ENCODE measurements around the gene KIF2C.
"Not testable (repeated sequence)": the region's sequence is repeated elsewhere in the genome, so short reads cannot be mapped to it uniquely, and the experiment has no call there.

KIF2C gene

DNA sequence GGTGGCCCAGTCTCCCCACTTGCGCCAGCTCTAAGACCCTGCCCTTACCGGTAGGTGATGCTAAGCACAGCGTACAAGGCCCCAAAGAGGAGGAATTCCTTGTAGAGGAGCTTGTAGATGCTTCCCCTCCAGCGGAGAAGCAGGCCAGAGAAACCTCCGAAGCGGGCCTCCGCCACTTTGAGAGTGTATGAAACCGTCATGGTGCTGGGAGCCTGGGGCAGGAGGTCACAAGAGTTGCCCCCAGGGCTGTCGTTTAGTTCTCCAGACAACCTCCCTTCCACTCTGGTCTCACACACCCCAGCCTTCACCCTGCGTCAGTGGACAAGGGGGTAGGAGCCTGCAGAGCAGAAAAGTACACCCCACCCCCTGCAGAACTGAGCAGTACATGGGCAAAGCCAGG lies 47.9 kb downstream of the KIF2C start:
- H3K27me3 Mint-ChIP-seq (ENCODE audit: low read depth) = no peaks in the 10 kb centered on the region
- H3K4me1 Mint-ChIP-seq (ENCODE audit: low read depth) = peaks cover 24% of the 10 kb centered on the region
- no peak overlapping the region for H3K27ac Mint-ChIP-seq
- H3K9me3 Mint-ChIP-seq = no peaks in the 10 kb centered on the region
- no peak overlapping the region for H3K4me3 Mint-ChIP-seq
- peaks cover 3% of the 10 kb centered on the region for H3K36me3 Mint-ChIP-seq (ENCODE audit: low read depth)

DNA sequence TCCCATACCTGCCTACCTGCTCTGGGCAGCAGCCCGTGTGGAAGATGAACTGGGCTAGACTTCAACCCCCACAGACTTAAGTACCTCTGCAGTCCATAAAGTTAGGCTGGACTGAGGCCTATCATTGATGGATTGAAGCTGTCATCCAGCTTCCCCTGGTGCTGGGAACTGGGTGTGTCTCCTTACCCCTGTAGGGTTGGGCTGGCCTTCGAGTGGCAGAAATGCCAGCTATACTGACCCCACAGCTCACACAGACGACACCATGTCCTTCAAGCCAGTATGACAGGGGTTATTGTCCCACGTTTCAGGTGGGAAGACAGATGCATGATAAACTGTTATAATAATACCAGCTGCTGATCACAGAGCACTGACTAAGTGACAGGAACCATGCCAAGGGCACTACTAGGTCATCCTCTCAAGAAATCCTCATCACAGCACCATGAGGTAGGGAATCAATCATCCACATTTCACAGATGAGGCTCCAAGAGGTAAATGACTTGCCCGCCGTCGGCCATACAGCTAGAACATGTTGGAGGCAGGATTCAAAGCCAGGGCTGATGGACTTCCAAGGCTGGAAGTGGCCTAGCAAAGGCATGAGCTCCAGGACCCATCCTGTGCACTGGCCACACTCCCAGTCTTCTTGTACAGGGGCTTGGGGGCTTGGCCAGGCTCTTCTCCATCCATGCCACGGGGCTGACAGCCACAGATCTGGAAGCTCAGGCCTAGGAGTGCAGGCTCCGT lies 48.7 kb downstream of the KIF2C start, which contains the start of gene BEST4:
TSS of gene BEST4 (minus strand) at position 51 of the 741 bp plus-strand sequence. CDS start 465 bp downstream, outside the sequence.
- peaks cover 23% of the 10 kb centered on the region for H3K4me1 Mint-ChIP-seq (ENCODE audit: low read depth)
- no peaks in the 10 kb centered on the region for H3K27me3 Mint-ChIP-seq (ENCODE audit: low read depth)
- no peak within 1 kb of the TSS for H3K27ac Mint-ChIP-seq
- no peaks in the 10 kb centered on the region for H3K9me3 Mint-ChIP-seq
- no peak within 1 kb of the TSS for H3K4me3 Mint-ChIP-seq
- H3K36me3 Mint-ChIP-seq (ENCODE audit: low read depth) = peaks cover 1% of the 10 kb centered on the region

DNA sequence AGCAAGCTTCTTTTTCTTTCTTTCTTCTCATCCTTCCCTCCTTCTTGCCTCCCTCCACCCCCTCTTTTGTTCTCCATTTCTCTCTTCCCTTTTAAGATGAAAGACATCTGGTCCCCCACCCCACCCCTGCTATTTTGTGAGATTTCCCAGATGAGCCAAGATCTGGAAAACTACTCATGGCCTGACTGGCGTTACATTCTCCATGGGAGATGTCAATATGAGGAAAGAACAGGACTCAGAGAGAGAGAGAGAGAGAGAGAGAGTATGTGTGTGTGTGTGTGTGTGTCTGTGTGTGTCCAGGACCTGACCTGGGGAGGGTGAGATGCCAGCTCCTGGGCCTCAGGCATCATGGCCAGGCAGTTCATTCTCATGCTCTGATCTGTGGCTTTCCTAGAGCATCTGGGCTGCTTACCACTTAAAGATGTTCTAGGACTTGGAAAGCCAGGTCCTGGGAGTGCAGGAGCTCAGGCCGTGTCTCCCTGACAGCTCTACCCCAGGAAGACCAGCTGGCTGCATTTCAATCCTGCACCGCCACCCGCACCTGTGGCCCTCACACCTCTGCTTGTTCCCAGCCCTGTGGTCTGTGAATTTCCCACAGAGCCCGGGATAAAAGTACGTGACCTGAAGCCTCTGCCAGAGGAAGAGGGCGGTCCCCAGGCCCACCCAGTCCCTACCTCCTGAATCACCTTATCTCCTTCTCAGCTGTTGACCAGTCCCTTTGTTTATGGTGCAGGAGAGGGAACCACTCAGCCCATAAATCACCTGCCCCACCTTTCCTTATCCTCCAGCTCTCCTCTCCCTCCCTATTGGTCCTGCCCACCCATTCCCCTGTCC lies 51.5 kb downstream of the KIF2C start:
- Mint-ChIP-seq H3K9me3 (no peaks in the 10 kb centered on the region), H3K27ac (no peak overlapping the region), H3K27me3 (ENCODE audit: low read depth) (no peaks in the 10 kb centered on the region), H3K4me1 (ENCODE audit: low read depth) (peaks cover 6% of the 10 kb centered on the region), H3K36me3 (ENCODE audit: low read depth) (no peaks in the 10 kb centered on the region), H3K4me3 (no peak overlapping the region)

DNA sequence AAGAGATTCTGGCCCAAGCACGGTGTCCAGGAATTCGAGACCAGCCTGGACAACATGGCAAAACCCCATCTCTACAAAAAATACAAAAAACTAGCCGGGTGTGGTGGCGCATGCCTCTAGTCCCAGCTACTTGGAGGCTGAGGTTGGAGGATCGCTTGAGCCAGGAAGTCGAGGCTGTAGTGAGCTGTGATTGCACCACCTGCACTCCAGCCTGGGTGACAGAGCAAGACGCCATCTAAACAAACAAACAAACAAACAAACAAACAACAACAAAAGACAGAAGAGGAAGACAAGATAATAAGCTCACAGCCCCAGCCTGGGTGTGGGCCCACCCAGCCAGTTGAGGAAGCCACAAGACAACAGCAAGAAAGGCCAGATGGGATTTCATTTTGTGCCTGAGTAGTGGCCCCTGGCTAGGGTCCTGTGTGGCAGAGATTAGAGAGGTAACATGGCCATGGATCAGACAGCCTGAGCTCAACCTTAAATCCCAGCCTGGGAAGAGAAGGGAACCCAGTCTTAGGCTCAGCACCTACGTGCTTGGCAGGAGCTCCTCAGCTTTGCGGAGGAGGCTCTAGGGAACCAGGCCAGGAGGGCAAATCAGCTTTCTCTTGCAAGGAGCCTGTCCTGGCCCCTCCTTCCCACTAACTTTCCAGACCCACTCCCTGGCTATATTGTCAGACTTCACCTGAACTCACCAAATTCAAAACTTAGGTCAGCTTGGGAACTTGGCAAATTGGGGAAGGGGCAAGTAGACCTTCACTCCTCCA lies 53.3 kb downstream of the KIF2C start:
- Mint-ChIP-seq H3K4me3 (no peak overlapping the region), H3K27ac (no peak overlapping the region), H3K36me3 (ENCODE audit: low read depth) (no peaks in the 10 kb centered on the region)

DNA sequence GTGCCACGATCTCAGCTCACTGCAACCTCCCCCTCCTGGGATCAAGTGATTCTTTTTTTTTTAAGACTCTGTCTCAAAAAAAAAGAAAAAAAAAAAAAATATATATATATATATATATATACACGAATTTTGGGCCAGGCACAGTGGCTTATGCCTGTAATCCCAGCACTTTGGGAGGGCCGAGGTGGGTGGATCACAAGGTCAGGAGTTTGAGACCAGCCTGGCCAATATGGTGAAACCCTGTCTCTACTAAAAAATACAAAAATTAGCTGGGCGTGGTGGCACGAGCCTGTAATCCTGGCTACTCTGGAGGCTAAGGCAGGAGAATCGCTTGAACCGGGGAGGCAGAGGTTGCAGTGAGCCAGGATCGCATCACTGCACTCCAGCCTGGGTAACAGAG lies 58.2 kb downstream of the KIF2C start:
- H3K27me3 Mint-ChIP-seq (ENCODE audit: low read depth); H3K4me3 Mint-ChIP-seq; H3K9me3 Mint-ChIP-seq: not testable (repeated sequence)
- Mint-ChIP-seq H3K4me1 (ENCODE audit: low read depth) (peaks cover 22% of the 10 kb centered on the region), H3K27ac (peak overlapping the region; percentile 26), H3K36me3 (ENCODE audit: low read depth) (peaks cover 12% of the 10 kb centered on the region)

More for the DNA sequence above, 53.3 kb downstream of the KIF2C start:
- Mint-ChIP-seq H3K9me3 (no peaks in the 10 kb centered on the region), H3K27me3 (ENCODE audit: low read depth) (no peaks in the 10 kb centered on the region), H3K4me1 (ENCODE audit: low read depth) (peaks cover 3% of the 10 kb centered on the region)

DNA sequence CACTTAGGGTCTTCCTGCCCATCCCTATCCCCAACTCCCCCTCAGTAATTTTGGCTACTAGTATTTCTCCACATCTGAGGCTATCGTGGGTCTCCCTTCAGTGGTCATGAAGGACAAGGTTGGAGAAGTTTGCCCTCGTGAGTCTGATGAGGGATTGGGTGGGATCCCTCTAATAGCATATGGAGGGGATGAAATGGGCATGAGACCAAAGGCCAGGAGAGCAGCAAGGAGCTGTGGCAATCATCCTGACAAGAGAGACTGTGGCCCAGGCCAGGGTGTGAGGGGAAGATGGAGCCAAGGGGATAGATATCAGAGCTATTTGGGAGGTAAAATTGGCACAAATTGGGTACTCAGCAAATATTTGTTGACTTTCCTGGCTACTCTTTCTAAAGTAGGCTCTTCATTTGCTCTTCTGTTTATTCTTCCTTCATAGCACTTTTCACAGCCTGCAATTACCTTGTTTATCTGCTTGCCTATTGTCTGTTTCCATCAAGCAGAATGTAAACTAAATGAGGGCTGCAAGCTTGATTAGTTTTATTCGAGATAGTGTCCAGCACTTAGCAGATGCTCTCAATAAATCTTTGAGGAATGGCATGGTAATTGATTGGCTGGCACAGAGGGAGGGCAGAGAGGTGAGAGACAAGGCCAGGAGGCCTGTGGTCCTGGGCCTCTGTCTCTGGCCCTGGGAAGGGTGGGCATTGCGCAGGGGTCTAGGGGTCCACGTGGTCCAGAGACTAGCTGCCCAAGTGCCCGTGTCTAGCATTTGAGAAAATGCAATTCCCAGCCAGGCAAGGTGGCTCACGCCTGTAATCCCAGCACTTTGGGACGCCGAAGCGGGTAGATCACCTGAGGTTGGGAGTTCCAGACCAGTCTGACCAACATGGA lies 59.1 kb downstream of the KIF2C start:
- Mint-ChIP-seq H3K4me3 (peak overlapping the region; percentile 91), H3K9me3 (no peaks in the 10 kb centered on the region), H3K27ac (peak overlapping the region; percentile 97), H3K36me3 (ENCODE audit: low read depth) (peaks cover 21% of the 10 kb centered on the region), H3K4me1 (ENCODE audit: low read depth) (peaks cover 25% of the 10 kb centered on the region), H3K27me3 (ENCODE audit: low read depth) (no peaks in the 10 kb centered on the region)

DNA sequence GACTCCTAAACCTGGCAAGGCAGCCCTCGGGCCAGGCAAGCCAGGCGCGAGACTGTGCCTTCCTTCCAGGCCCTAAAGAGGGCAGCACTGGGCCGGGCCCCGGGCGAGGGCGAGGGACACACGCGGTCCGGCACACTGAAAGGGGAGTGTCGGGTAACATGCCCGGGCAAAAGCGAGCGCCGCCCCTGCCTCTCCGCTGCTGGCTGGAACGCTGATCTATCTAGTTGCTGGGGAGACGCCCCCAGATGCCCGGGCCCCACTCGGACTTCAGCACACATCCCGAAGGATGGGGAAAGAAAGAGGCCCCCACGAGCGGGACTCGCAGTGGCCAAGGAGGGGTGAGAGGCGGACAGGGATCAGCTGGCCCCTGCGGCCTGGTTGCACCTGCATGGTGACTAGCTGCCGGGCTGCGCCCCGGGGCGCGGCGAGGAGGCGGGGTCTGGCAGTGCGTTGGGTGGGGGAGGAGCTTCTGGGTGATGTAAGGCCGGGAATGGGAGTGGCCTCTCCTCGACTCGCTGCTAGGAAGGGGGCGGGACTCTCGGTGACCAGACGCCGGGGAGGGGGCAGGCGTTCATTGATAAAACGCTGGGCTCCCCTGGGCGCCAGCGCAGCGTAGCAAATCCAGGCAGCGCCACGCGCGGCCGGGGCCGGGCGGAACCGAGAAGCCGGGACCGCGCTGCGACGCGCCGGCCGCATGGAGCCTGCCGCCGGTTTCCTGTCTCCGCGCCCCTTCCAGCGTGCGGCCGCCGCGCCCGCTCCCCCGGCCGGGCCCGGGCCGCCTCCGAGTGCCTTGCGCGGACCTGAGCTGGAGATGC lies 60.3 kb downstream of the KIF2C start, which contains the start of gene PLK3:
TSS of gene PLK3 (plus strand) at position 608 of the 815 bp plus-strand sequence. CDS start at position 695, 87 bp downstream.
- Mint-ChIP-seq H3K27ac (peak within 1 kb of the TSS; percentile 99), H3K36me3 (ENCODE audit: low read depth) (peaks cover 29% of the 10 kb centered on the region), H3K4me1 (ENCODE audit: low read depth) (peaks cover 27% of the 10 kb centered on the region), H3K4me3 (peak within 1 kb of the TSS; percentile 91), H3K27me3 (ENCODE audit: low read depth) (no peaks in the 10 kb centered on the region), H3K9me3 (no peaks in the 10 kb centered on the region)

DNA sequence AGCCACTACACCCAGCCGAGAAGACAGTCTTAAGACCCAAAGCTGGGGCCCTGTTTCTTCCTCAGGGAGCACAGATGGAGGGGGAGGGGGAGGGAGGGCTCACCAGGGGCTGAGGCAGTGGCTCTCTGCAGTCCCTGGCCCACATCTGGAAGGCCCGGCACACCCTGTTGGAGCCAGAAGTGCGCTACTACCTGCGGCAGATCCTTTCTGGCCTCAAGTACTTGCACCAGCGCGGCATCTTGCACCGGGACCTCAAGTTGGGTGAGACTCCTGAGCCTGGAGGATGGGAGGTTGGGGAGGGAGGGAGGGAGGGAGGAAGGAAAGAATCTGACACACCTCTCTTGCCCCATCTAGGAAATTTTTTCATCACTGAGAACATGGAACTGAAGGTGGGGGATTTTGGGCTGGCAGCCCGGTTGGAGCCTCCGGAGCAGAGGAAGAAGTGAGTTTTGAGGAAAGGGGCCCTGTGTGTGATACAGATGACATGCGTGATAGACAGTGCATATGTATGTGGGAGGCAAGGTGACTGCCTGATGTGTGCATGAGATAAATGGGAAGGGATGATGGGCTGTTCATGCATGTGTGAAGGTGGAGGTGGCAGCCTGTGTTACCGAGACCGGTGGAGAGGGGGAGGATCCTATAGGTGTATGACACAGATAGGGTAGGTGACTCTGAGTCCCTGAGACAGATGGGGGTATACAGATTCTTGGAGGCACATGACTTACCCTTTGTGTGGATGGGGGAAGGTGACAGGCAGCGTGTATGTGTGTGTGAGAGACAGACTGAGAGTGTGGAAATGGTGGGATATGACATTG lies 62.1 kb downstream of the KIF2C start:
- Mint-ChIP-seq H3K36me3 (ENCODE audit: low read depth) (peaks cover 36% of the 10 kb centered on the region), H3K4me1 (ENCODE audit: low read depth) (peaks cover 33% of the 10 kb centered on the region), H3K9me3 (no peaks in the 10 kb centered on the region), H3K4me3 (peak overlapping the region; percentile 91), H3K27me3 (ENCODE audit: low read depth) (no peaks in the 10 kb centered on the region), H3K27ac (peak overlapping the region; percentile 99)

DNA sequence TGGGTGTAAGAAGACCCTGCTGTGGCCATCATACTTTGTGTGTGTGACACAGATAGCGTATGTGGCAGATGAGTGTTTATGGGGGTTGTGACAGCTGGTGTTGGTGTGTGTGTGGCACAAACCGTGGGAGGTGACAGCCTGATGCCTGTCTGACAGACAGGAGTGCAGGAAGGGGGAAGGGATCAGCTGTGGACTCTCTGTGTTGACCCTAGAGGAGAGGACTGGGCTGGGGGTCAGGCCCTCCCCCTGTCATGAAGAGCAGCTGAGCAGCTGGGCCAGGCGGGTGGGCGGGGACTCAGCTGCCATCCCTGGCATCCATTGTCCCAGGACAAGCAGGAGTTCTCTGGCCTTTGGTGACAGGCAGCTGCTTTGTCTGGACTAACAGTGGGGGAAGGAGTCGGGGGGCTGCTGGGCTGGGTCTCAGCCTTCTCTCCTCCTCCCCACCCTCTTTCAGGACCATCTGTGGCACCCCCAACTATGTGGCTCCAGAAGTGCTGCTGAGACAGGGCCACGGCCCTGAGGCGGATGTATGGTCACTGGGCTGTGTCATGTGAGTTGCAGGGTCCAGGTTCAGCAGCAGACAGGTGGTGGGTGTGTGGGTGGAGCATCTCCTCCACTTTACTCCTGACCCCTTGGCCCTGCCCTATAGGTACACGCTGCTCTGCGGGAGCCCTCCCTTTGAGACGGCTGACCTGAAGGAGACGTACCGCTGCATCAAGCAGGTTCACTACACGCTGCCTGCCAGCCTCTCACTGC lies 62.8 kb downstream of the KIF2C start:
- H3K27me3 Mint-ChIP-seq (ENCODE audit: low read depth) = no peaks in the 10 kb centered on the region
- H3K4me3 Mint-ChIP-seq = peak overlapping the region; percentile 91
- H3K27ac Mint-ChIP-seq = peak overlapping the region; percentile 99
- H3K36me3 Mint-ChIP-seq (ENCODE audit: low read depth) = peaks cover 43% of the 10 kb centered on the region
- peaks cover 40% of the 10 kb centered on the region for H3K4me1 Mint-ChIP-seq (ENCODE audit: low read depth)
- no peaks in the 10 kb centered on the region for H3K9me3 Mint-ChIP-seq

DNA sequence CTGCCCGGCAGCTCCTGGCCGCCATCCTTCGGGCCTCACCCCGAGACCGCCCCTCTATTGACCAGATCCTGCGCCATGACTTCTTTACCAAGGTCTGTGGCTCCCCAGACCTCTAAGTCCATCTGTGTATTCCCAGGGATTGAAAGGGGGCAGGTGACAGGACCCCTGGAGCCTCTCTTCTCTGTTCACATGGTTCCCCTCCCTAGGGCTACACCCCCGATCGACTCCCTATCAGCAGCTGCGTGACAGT lies 63.4 kb downstream of the KIF2C start:
- Mint-ChIP-seq H3K9me3 (no peaks in the 10 kb centered on the region), H3K36me3 (ENCODE audit: low read depth) (peaks cover 45% of the 10 kb centered on the region), H3K4me3 (peak overlapping the region; percentile 91), H3K4me1 (ENCODE audit: low read depth) (peaks cover 46% of the 10 kb centered on the region), H3K27ac (peak overlapping the region; percentile 68), H3K27me3 (ENCODE audit: low read depth) (no peaks in the 10 kb centered on the region)

DNA sequence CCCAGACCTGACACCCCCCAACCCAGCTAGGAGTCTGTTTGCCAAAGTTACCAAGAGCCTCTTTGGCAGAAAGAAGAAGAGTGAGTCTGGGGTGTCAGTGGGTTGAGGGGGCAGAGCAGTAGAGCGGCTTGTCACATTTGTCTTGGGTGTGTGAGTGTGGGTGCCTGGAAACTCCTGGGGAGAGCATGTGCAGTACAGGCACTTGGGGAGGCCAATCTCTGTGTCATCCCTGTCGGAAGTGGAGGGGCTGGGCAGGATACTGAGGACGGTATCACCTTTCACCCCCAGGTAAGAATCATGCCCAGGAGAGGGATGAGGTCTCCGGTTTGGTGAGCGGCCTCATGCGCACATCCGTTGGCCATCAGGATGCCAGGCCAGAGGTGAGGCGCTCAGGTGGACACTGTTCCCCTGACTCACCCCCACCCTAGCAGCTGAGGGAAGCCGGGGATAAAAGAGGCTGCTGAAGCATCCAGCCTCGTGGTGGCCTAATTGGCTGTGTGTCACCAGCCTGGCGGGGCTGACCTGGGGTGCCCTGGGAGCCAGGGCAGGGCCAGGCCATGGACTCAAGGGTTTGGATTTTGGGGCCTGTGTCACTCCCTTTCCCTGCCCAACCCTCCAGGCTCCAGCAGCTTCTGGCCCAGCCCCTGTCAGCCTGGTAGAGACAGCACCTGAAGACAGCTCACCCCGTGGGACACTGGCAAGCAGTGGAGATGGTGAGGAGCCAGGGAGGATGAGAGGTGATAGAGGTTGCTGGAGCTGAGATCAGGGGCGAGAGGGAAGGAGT lies 63.9 kb downstream of the KIF2C start:
- H3K4me1 Mint-ChIP-seq (ENCODE audit: low read depth) = peaks cover 48% of the 10 kb centered on the region
- peaks cover 45% of the 10 kb centered on the region for H3K36me3 Mint-ChIP-seq (ENCODE audit: low read depth)
- no peaks in the 10 kb centered on the region for H3K9me3 Mint-ChIP-seq
- peak overlapping the region; percentile 68 for H3K27ac Mint-ChIP-seq
- H3K4me3 Mint-ChIP-seq = peak overlapping the region; percentile 91
- no peaks in the 10 kb centered on the region for H3K27me3 Mint-ChIP-seq (ENCODE audit: low read depth)

Measured in T-helper 1 cell treated with Interleukin-12 subunit alpha and Interleukin-12 subunit beta and Interleukin-4 antibody, amounts not matched to agents 30 μg/mL and 1 μg/mL, for 36 hours (primary cell).